DLD1 (cell line): Measurements from ENCODE around the gene DAGLA.

Source experiments
- in situ Hi-C: cut with HindIII; loops from 2 replicates; pipeline ENCODE4 v1.10.0; 2017; ENCODE audit warnings: low sequenced_read_pairs

The DAGLA gene

DNA sequence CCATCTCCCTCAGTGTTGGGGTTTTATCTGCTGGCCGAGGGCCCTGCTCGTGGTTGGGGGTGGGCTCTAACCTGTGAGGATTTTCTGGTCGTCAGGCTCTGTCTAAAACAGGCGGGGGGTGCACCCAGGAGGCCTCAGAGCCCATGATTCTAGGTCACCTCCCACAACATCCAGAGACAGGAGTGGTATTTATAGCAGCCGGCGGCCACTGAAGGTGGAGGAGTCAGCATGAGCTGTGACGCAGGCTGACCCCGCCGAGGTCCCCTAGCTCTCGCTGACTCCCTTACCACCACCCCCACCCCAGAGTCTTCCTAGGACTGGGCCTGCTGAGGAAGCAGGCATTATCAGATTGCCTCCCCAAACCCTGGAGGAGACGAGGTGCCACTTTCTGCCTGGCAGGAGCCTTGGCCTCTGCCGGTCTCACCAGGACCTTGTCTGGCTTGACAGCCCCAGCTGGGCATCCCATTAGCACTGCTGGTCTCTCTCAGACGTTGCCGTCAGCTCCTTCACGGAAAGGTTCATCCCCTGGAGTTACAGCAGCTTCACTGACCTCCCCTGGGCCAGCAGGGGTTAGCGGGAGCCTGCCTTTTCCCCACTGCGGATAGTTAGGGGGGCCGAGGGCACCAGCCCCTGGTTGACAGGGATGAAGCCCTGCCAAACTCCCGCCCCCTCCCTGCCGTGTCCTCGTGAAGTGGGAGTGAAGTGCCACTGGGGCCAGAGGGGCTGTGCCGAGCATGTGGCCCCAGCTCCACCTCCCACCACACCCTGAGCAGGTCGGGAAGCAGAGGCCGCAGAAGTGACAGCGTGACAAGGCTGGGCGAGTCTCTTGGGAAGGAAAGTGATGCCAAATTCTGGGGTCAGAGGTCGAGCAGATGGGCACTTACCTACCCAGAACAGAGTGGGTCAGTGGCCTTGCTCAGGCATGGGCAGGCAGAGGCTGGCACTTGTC, 26.5 kb downstream of the DAGLA start:
- in situ Hi-C loops, result no loop called here

DNA sequence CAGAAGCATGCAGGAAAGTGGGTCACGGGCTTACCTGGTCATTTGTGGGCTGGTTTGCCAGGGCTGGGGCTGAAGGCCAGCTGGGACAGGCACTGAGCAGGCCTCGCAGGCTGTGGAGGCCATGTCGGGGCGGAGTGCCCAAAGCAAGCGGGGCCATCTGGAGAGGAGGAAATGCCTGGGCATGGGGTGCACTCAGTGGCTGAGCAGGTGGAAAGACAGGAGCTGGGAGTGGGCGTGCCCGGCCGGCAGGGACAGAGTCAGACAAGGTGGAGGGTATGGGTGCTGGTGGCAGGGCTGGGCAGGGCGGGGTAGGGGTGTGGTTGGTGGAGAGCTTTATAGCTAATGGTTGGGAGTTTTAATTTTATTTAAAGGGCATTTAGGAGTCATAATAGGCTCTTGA, 27.4 kb downstream of the DAGLA start:
- in situ Hi-C loops, result no loop called here

DNA sequence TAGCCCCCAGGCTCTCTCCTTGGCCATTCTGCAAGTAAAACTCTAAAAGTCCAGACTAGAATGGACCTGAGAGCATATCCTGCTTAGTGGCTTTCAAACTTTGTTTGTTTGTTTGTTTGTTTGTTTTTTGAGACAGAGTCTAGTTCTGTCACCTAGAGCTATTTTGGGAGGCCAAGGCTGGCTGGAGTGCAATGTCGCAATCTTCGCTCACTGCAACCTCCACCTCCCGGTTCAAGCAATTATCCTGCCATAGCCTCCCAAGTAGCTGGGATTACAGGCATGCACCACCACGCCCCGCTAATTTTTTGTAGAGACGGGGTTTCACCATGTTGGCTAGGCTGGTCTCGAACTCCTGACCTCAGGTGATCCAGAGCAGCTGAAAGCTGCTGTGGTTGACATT, 28.9 kb downstream of the DAGLA start:
- in situ Hi-C loops, result no loop called here

DNA sequence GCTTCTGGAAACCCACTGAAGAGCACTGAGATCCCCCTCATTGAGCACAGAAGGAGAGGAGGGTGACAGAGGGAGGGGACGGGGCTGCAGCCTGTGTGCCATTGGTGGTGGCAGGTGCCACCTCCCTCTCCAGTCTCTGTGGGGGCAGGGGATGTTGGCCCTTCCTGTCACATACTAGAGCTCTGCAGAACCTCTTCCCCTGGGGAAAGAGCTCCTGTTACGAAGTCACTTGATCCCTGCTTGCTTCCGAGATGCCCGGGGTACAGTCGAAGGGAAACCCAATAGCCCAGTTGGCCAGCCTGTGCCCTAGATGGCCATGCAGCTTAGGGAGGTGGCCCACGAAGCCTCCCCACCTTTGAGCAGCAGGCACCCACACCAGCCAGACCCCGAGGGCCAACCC, 29.4 kb downstream of the DAGLA start:
- in situ Hi-C loops, result no loop called here

DNA sequence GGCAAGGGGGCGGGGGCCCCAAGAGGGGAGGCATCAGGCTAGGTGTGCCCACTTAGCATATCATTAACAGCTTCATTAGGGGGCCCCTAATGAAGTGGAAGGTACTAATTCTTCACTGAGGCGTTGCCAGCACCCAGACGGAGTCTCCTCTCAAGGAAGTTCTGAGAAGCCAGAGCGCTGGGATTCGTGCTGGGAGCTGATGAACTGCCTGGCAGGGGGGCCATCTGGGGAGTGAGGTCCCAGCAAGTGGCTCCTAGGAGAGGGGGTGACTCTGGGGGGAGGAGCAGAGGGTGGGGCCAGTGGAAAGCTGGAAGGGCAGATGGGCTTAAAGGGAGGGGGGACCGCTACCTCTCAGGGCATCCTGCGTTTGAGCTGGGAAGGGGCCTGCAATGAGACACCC, 29.8 kb downstream of the DAGLA start:
- in situ Hi-C loops, result no loop called here

DNA sequence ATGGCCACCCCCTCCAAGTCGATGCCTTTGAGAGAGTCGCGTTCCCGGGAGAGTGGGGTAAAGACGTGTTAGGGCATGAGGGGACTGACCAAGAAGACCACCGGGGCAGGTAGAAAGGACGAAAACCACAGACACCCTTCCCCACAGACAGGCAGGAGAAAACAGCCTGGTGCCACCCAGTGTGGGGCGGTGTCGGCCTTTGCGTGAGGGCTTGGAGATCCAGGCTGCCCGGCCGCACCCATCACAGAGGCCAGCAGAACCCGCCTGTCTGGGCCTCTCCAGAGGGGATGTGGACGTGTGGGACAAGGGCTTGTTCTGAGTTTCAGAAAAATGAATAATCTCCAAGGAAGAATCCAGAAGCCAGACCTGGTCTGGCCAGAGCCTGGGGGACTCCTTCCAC, 30.8 kb downstream of the DAGLA start:
- in situ Hi-C loops, result no loop called here

DNA sequence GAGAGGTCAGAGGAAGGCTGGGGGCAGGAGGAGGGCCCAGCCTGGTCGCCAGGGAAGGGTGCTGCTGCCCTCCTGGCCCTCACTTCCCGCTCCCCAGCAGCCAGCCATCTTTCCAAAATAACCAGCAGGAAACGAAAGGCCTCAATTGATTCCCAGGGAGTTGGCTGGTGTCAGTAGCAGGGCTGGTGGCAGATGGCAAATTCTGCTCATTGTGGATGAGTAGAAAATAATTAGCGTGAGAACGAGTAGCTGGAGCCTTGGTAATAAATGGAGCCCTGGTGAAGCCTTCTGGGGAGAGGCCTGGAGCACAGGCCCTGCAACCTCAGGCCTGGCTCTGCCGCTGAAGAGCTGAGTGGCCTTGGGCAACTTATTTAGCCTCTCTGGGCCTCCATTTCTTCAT, 31.3 kb downstream of the DAGLA start:
- in situ Hi-C loops, result no loop called here

DNA sequence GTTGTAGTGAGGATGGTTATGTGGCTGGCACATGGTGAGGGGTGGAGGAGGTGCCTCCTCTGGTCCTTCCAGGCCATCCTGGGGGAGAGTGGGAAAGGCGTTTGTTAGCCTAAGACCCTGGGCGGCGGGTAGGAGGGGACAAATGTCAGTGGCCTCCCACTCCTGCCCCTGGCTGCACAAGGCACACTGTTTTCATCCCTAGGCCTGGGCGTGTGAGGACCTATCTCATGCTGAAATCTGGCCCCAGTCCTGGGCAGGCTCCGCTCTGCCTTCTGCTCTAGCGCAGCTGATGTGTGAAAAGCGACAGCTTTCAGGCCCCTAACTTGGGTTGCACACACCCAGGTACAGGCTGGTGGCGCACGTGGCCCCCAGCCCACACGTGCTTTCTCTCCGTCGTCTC, 32.1 kb downstream of the DAGLA start:
- in situ Hi-C loops, result no loop called here

DNA sequence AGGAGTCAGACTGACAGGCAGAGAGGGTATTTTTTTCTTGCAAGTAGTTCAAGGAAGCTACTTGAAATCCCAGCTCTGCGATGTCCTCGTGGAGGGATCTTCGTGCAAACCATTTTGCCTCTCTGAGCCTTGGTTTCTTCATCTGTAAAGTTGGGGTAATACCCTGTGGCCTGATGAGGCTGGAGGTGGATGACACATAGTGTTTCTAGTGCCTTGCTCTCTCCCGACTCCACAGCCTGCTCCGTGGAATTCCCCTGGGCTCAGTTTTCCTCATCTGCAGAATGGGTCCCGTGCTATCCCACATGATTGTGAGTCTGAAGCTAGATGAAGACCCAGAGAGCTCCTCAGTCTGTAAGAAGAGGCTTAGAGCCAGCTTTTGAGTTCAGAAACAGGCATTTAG, 32.7 kb downstream of the DAGLA start:
- in situ Hi-C loops, result no loop called here

DNA sequence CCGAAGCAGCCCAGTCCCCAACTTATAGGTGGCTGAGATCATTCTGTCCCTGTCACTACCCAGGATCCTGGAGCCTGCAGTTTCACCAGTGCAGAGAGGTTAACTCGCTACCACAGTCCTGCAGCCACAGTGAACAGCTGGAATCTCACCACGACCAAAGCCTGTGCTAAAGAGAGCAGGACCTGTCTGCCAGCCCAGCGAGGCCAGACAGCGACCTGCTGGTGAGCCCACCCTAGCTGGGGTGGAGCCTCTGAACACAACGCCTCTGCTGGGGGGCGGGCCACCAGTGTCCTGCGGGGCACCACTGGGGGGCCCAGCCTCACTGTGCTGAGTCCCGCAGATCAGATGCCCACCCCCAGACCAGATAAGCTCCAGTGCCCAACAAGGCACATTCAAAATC, 33.3 kb downstream of the DAGLA start:
- in situ Hi-C loops, result no loop called here

DNA sequence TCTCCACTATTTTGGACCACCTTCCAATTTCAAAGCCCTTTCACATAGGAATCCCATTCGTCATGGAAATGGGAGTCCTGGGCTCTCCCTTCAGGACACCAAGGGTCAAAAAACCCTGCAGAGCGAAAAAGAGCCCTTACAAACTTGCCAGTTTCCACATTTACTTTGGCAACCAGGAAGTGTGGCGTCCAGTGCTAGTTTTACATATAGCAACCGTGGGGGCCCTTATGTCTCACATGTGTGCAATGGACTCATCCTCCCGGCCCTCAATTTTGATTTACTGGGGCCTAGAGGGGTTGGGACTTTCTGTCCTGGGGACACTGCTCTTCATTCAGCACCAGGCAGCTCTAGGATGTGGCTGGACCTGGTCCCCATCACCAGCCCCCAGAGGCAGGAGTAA, 33.7 kb downstream of the DAGLA start:
- in situ Hi-C loops, result no loop called here

DNA sequence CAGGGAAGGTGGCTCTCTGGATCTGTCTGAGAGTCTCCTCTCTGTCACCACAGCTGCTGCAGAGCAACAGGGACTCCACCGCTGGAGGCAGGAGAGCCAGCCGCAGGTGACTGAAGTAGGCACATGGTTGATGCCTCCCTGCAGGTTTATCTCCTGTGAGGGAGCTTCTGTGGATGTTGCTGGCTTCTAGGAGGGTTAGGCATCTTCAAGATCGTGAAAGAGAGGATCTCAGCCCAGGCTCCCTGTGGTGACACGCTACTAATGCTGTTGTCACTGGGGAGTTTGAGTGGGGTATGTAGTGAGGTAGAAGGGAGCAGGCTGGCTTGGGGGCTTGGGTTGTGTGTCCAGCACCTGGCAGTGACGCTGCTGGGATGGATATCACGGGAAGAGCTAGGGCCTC, 34.1 kb downstream of the DAGLA start:
- in situ Hi-C loops, result no loop called here

DNA sequence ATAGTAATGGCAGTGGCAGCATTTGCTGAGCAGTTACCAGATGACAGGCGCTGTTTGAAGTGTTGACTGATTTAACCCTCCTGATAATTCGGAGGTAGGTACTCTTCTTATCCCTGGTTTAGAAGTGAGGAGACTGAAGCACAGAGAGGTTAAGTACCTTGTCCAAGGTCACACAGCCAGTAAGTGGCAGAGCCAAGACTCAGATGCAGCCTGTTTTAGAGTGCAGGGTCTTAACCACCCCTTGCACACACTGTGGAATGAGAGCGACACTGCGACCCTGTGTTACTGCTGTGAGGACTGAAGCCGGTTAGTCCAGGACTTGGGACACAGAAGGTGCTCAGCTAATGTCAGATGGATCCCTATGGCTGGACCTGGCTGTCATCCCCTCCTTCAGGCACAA, 34.7 kb downstream of the DAGLA start:
- in situ Hi-C loops, result no loop called here

DNA sequence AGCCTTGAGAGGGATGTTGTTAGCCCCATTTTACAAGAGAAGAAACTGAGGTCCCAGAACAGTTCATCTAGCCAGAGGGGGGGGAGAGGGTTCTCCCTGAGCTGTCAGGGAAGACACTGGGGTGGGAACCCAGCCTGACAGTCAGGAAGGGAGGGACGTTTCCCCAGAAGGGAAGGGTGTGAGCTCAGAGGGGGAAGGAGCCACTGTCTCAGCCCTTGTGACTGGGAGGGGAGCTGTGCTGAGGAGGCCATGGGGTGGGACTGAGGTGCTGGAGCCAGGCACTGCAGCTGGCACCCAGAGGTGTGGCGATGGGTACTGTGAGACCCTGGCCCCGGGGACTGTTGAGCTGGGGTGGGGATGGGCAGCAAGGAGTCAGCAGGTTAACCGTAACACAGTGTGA, 35.7 kb downstream of the DAGLA start:
- in situ Hi-C loops, result no loop called here

DNA sequence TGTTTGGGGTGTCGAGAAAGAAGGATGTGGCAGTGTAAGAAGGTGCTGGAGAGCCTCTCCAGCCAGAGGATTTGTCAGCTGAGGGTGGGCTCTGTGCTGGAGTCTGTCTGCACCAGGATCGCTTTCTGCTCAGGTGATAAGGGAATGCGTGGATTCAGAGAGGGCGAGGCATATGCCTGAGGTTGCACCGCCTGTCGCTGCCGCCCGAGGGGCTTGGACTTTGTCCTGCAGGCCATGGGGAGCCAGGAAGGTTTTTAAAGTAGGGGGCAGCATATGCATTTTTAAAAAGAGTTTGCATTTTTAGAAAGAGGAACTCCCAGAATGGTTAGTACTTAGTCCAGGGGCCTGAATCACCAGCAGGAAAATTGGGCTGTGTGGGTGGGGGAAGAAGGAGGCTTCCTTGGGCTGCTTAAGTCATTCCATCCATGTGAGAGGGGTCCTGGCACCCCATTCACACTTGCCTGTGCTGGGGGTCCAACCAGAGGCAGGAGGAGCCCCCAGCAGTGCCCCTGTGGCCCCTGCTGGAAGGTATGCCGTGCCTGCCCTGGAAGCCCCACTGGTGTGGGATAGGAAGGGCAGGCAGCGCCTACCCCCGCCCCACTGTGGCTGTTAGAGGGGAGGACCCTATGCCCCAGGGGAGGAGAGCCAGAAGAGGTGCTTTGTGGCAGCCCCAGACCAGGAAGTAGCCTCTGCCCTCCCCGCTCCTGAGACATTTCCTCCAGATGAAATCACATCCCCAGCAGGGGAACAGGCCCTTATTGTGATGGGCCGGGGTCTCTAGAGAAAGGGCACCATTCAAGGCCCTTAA, 36.5 kb downstream of the DAGLA start:
- in situ Hi-C loops, result no loop called here

DNA sequence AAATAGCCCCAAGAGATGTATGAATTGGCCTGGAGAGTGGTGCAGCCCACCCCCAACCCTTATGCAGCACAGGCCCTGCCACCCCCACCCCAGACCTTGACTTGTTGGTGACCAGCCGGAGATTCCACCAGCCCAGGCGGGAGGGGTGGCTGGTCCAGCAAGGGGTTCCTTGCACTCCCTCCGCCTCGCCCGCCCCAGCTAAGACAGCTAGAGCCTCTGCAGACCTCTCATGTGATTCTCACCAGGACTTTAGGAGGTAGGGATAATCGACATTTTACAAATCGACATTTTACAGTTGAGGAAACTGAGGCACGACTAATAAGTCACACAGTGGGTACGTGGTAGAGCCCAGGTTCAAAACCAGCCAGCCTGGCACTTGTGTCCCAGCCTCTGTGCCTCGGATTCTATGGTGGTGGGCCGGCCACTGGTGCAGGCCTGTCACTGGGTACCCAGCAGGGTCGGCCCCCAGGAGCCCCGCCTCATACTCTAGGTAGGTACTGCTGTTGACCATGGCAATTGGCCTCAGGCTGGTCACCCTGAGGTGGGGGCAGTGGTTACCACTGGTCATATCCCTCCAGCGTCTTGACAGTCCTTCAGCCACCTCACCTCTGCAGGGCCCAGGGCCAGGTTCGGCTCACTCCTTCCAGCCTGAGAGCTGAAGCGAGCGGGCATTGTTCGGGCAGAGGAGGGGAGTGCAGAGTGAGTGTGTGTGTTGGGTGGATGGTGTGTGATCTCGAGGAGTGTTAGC, 37.3 kb downstream of the DAGLA start:
- in situ Hi-C loops, result no loop called here

DNA sequence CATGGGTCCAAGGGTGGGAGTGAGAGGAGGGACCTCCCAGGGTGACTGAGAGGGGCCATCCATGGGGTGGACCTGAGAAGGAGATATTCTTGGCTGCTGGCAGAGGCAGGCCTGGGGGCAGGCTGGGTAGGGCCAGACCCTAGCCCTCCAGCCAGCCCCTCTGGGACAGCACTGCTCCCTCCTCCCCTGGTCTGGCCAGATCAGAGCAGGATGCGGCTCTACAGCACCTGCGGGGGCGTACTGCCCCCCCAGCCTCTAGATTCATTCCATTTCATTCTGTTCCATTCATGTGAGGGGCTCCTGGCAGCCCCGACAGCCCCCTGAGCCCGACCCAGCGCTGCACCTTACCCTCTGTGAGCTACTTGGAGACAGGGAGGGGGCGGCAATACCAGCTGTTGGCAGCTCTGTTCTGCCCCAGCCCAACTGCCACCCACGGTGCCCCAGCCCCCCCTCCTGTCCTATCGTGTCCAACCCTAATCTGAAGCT, 37.9 kb downstream of the DAGLA start:
- in situ Hi-C loops, result no loop called here

DNA sequence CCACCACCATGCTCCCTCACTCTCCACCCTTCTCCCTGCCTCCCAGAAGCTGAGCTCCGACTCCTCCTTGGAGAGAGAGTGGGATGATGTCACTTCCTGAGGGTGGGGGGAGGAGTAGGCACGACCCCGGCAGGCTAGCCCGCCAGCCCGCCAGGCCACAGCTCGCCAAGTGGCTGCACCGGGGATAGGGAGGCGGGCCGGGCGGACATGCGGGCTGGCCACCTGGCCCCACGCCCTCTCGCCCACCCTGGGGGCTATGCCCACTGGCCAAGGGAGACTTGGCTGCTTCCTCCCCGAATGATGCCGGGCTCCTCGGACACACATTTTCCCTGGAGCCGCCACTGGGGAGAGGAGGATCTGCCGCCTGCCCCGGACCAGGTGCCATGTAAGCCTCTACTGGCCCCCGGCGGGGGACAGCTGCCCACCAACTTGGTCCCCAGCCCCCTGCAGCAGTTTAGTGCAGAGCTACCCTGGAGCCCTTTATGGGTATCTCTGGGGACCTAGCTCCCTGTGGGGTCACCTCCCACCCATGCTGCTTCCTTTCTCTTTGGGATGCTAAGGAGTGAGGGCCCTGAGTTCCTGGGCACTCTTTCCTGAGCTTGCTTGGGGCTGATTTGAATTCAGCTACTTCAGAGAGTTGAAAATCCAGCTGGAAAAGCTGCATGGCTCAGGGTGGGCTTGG, 38.6 kb downstream of the DAGLA start:
- in situ Hi-C loops, result no loop called here

DNA sequence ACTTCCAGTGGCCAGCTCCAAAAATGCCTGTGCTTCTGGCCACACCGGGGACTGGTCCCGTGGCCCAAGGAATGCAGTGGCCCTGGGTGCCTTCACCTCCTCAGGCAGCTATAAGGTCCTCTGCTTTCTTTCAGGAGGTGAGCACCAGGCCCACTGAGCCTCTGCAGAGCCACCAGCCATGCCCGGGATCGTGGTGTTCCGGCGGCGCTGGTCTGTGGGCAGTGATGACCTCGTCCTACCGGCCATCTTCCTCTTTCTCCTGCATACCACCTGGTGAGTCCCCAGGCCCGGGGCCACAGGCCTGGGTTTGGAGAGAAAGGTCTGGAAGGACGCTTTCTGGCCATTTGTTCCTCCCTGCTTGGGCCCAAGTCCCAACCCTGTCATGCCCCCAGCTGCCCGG, 39.8 kb downstream of the DAGLA start:
- in situ Hi-C loops, result no loop called here

DNA sequence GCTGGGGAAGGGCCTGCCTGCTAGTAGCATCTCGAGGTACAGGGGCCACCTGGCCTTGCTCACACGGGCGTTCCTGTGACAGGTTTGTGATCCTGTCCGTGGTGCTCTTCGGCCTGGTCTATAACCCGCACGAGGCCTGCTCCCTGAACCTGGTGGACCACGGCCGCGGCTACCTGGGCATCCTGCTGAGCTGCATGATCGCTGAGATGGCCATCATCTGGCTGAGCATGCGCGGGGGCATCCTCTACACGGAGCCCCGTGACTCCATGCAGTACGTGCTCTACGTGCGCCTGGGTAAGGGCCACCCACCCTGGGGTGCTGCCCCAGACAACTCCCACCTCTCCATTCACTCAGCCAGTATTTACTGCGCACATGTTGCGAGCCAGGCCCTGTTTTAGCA, 40.4 kb downstream of the DAGLA start:
- in situ Hi-C loops, result no loop called here

DNA sequence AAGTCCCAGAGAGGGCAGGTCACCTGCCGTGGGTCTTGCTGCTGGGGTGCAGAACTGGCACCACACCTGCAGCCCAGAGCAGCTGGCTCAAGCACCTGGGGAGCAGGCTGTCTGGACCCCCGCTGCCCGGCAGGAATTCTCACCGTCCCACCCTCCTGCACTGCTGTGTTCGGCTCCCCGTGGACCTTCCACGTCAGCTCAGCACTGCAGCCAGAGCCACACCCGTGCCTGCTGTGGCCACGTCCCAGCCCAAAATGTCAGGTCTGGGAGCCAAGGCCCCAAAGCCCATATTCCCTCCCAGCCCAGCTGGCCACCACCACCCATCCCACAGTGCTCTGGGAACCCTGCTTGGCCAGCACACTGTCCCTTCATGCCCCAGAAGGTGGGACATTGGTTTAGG, 44.2 kb downstream of the DAGLA start:
- in situ Hi-C loops, result no loop called here
